GM23248 (cell line): ENCODE measurements around the gene TRABD.

Source experiments
- EZH2 ChIP-seq: fragments of 200-600 bp; sonication (generic); IDR thresholded peaks from 2 replicates; pipeline ENCODE4 v1.6.1; 2018; ENCODE audit warnings: antibody characterized with exemption, mild to moderate bottlenecking; ENCODE audit not compliant: insufficient read depth, poor library complexity, severe bottlenecking
- EZH2phosphoT487 ChIP-seq: fragments of 200-600 bp; sonication (generic); IDR thresholded peaks from 2 replicates; pipeline ENCODE4 v1.6.1; 2018; ENCODE audit warnings: antibody characterized with exemption, moderate library complexity, mild to moderate bottlenecking, low read depth; ENCODE audit not compliant: insufficient read depth

DNA sequence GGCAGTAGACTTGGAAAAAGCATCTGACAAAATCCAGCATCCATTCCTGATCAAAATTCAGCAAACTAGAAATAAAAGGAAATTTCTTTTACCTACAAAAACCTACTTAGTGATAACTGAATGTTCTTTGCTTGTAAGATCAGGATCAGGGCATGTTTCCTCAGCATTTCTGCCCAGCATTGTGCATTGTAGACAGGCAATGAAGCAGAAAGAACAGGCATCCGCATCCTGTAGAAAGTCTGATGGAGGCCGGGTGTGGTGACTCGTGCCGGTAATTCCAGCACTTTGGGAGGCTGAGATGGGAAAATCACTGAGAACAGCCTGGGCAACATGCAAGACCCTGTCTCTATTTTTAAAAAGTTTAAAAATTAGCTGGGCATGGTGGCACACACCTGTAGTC lies 47.7 kb upstream of the TRABD start:
- TF ChIP-seq EZH2 (no peak), EZH2phosphoT487 (no peak)
